Psoas muscle (tissue), 8 donors: Measurements from ENCODE around the gene ITGB3. TPM values are rescaled to one million over a fixed set of nuclear protein-coding genes. Genes with fewer than 3 reads are reported as not detected.

Experiments
- ATAC-seq, 4 donors: fragments of 200-7000 bp; cut with Tn5 transposase; one replicate each; pipeline ENCODE4 v1.9.1; 2020; ENCODE audit warnings: moderate library complexity in 3 of 4, mild to moderate bottlenecking in 2 of 4
- DNase-seq, 2 donors: peaks; one replicate each; pipeline ENCODE4 v3.0.0-alpha.2; 2020
- H3K27ac ChIP-seq: fragments of 200-600 bp; one replicate; pipeline ENCODE4 v1.8.0; 2022
- H3K27me3 ChIP-seq, 3 donors: fragments of 200-600 bp in 1 of 3; one replicate each; pipeline versions ENCODE4 v1.6.1 to v1.8.0; 2013 to 2022; ENCODE audit warnings: low read length in 2 of 3, mild to moderate bottlenecking in 2 of 3, moderate library complexity in 1 of 3; ENCODE audit not compliant: insufficient read depth in 3 of 3
- H3K36me3 ChIP-seq, 2 donors: fragments of 200-600 bp in 1 of 2; one replicate each; pipeline versions ENCODE4 v1.6.1 to v1.8.0; 2013 to 2022; ENCODE audit warnings: low read depth in 1 of 2, mild to moderate bottlenecking in 1 of 2, moderate library complexity in 1 of 2; ENCODE audit not compliant: insufficient read depth in 1 of 2
- H3K4me1 ChIP-seq: fragments of 200-600 bp; one replicate; pipeline ENCODE4 v1.8.0; 2022
- H3K4me3 ChIP-seq: fragments of 200-600 bp; one replicate; pipeline ENCODE4 v1.8.0; 2022; ENCODE audit warnings: mild to moderate bottlenecking
- H3K9me3 ChIP-seq: fragments of 200-600 bp; one replicate; pipeline ENCODE4 v1.8.0; 2022
- WGBS, 3 donors: extraction: QIAGEN DNeasy Blood & Tissue Kit; methylation state at CpG; one replicate each; pipeline versions ENCODE4 v1.1.6 to v1.1.7; 2013; 5-methylcytosine and 5-hydroxymethylcytosine counted together
- intact Hi-C, 2 donors: fragments of 100-400 bp; cut with DNase I; formaldehyde crosslinking; loops; one replicate each; pipeline versions ENCODE4 v1.11.0 to v1.14.2; 2022
- polyA plus RNA-seq, 3 donors: library from polyadenylated mRNA; stranded (reverse); fragments of 200-250 nt; gene quantifications; one replicate each; pipeline ENCODE4 v1.2.3, GENCODE V29; 2013
- total RNA-seq, 4 donors: library from RNA; stranded (reverse); fragmentation: NEBNext Ultra II Directional in 2 of 4; extraction: Animal tissue kit (Norgen Biotek cat#: 25700) in 2 of 4; gene quantifications; one replicate each; pipeline versions ENCODE4 v1.2.1 to v1.2.4, GENCODE V29; 2021 to 2023
- TF ChIP-seq, protein P1 (sequence below): fragments of 200-600 bp; IDR thresholded peaks from one replicate; pipeline ENCODE4 v1.8.0; 2022; ENCODE audit warnings: antibody characterized with exemption
- donor health status: healthy with polysubstance abuse.
- donor health status: DM: no; HTN: no; CAD: no; lungs with moderate emphysema.
- donor health status: Bipolar disorder and iron deficiency.
- donor health status: healthy.
- donor health status: DM: yes; HTN: yes; CAD: no.
- donor health status: DM: no; HTN: no; CAD: no.
- donor health status: DM: no; HTN: no; CAD: no.
- donor health status: DM: yes; HTN: yes; CAD: no.

Gene ITGB3
- total and polyA plus RNA-seq, 7 donors: 0.32 to 5.4 (median 1.5) TPM

DNA sequence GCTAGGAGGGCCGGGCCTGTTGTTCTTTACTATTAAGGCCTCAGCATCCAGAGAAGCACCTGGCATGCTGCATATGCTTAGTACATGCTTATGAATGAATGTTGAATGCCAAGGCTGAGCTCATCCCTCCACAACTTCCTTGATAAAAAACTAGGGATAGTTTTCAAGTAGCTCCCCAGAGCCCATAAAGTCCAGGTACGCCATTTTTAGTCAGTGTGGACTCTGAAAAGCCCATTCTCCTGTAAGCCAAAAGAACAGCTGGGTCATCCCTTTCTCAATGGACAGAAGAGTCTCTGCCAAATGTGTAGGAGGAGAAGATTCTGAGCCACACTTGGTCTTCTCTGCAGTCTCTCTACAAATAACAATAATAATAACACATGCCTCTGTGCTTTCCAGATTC lies 8.9 kb upstream of the ITGB3 start:
- H3K27me3 ChIP-seq: no peaks in the 10 kb centered on the region
- no peaks in the 10 kb centered on the region for H3K9me3 ChIP-seq
- H3K27ac ChIP-seq: no peak overlapping the region
- H3K36me3 ChIP-seq: no peaks in the 10 kb centered on the region
- H3K4me3 ChIP-seq: no peak overlapping the region
- WGBS, 3 donors: 73 to 95% (median 85%) methylated on average over 2 of the region's 2 CpGs
- no peak for ATAC-seq
- TF ChIP-seq, protein P1, sequence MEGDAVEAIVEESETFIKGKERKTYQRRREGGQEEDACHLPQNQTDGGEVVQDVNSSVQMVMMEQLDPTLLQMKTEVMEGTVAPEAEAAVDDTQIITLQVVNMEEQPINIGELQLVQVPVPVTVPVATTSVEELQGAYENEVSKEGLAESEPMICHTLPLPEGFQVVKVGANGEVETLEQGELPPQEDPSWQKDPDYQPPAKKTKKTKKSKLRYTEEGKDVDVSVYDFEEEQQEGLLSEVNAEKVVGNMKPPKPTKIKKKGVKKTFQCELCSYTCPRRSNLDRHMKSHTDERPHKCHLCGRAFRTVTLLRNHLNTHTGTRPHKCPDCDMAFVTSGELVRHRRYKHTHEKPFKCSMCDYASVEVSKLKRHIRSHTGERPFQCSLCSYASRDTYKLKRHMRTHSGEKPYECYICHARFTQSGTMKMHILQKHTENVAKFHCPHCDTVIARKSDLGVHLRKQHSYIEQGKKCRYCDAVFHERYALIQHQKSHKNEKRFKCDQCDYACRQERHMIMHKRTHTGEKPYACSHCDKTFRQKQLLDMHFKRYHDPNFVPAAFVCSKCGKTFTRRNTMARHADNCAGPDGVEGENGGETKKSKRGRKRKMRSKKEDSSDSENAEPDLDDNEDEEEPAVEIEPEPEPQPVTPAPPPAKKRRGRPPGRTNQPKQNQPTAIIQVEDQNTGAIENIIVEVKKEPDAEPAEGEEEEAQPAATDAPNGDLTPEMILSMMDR: no peak
- DNase-seq: no peak
- intact Hi-C loops: no loop called here
- H3K4me1 ChIP-seq: peaks cover 6% of the 10 kb centered on the region

DNA sequence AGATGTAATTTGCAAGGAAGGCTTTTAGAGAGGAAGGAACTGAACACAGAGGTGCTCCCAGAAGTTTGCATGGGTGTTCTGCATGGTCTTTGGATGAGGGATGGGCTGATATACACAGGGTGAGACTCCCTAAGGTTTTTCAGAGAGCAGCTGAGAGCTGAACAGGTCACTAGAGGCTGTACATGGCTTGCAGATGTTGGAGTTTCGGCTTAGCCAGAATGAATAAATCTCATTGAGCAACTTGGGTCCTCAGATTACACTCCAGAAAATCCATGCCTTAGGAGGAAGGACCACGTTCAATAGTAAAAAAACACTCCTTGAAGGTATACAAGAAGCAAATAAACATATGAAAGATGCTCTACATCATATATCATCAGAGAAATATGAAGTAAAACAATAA lies 7.5 kb upstream of the ITGB3 start:
- no peaks in the 10 kb centered on the region for H3K9me3 ChIP-seq
- WGBS, 3 donors: 21 to 38% (median 31%) methylated on average over 2 of the region's 2 CpGs
- H3K36me3 ChIP-seq: no peaks in the 10 kb centered on the region
- ATAC-seq: peak in 3 of 4 donors; percentile 43 to 66 (median 64)
- no peak overlapping the region for H3K27ac ChIP-seq
- no peaks in the 10 kb centered on the region for H3K27me3 ChIP-seq
- intact Hi-C loops: no loop called here
- H3K4me3 ChIP-seq: no peak overlapping the region
- TF ChIP-seq, protein P1: no peak
- no peak for DNase-seq
- H3K4me1 ChIP-seq: no peaks in the 10 kb centered on the region

DNA sequence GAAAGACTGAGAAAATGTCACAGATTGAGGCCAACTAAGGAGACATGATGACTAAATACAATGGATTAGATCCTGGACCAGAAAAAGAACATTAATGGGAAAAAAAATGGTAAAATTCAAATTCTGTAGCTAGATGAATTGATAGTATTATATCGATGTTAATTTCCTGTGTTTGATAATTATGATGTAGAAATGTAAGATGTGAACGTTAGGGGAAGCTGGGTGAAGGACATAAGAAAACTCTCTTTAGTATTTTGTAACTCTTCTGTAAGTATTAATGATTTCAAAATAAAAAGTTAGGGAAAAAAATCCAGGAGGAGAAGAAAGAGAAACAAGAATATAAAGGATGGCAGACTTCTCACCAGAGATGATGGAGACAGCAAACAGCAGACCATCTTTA lies 2.8 kb upstream of the ITGB3 start:
- Histone ChIP-seq H3K4me1 (peaks cover 5% of the 10 kb centered on the region), H3K27me3 (peaks cover 0 to 21% (median 5%) of the 10 kb centered on the region in 3 donors), H3K4me3 (no peak overlapping the region), H3K27ac (no peak overlapping the region), H3K36me3 (no peaks in the 10 kb centered on the region), H3K9me3 (no peaks in the 10 kb centered on the region)
- intact Hi-C loops: no loop called here
- 73 to 92% (median 90%) methylated on average over 2 of the region's 2 CpGs for WGBS, 3 donors
- no peak for DNase-seq
- ATAC-seq: no peak
- TF ChIP-seq, protein P1: no peak

DNA sequence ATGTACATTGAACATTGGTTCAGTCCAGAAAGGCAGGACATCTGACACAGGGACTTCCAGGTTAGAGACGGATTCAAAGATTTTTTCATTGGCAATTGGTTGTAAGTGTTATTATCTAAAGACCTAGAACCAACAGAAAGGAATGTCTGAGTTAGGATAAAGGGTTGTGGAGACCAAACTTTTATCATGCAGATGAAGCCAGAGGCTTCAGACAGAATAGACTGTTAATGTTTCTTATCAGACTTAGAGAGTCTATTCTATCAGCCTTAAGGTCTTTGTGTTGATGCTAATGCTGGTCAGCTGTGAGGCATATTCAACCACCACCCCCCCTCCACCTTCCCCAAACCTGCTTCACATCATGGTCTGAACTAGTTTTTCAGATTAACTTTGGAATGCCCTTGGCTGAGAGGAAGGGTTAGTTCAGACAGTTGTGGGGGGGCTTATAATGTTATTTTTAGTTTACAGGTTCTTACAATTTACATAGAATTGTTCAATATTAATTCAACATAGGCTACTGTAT lies 2.1 kb upstream of the ITGB3 start:
- peaks cover 5% of the 10 kb centered on the region for H3K4me1 ChIP-seq
- H3K27ac ChIP-seq: no peak overlapping the region
- no peaks in the 10 kb centered on the region for H3K36me3 ChIP-seq
- H3K4me3 ChIP-seq: no peak overlapping the region
- WGBS, 3 donors: 91 to 98% (median 96%) methylated on average over 1 of the region's 1 CpG
- TF ChIP-seq, protein P1: no peak
- ATAC-seq (no peak), DNase-seq (no peak)
- peaks cover 0 to 27% (median 8%) of the 10 kb centered on the region in 3 donors for H3K27me3 ChIP-seq
- intact Hi-C loops: no loop called here
- H3K9me3 ChIP-seq: no peaks in the 10 kb centered on the region

DNA sequence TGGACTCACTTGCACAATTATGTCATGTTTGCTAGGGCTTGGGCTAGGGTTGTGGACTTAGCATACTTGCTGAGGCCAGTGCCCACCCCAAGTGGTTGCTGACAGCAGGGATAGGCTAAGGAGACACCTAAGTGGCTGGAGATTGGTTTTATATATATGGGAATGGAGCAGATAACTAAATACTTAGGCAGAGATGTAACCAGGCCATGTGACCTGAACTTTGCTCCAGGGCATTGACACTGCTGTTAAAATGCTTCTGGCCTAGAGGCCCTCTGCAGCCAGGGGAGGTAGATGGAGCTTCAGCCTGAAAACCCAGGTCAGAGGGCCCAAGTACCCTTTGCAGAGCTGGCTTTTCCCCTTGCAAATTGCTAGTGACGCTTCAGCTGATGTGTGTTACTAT lies 1.4 kb upstream of the ITGB3 start:
- WGBS, 3 donors: 96 to 100% (median 96%) methylated on average over 1 of the region's 1 CpG
- Histone ChIP-seq H3K9me3 (no peaks in the 10 kb centered on the region), H3K4me3 (no peak overlapping the region), H3K27me3 (peaks cover 0 to 35% (median 8%) of the 10 kb centered on the region in 3 donors), H3K4me1 (peaks cover 5% of the 10 kb centered on the region), H3K36me3 (no peaks in the 10 kb centered on the region), H3K27ac (no peak overlapping the region)
- intact Hi-C loops: no loop called here
- DNase-seq (no peak), ATAC-seq (no peak)
- TF ChIP-seq, protein P1: no peak
